Adrenal gland (tissue), 5 donors: ENCODE results near the gene PLD4.

ENCODE experiments used
- POLR2A ChIP-seq, 2 donors: fragments of 450-650 bp; IDR thresholded peaks; one replicate each; pipeline ENCODE4 v1.6.1; 2017; ENCODE audit warnings: antibody characterized with exemption in 2 of 2, mild to moderate bottlenecking in 2 of 2, moderate library complexity in 1 of 2
- TF ChIP-seq, protein P1 (sequence below), 6 experiments: fragments of 450-650 bp in 4 of 6; fragments of 200-600 bp in 2 of 6; sonication (generic) in 1 of 6; IDR thresholded peaks; 1 replicate in 5 of 6; 2 replicates in 1 of 6; pipeline versions ENCODE4 v1.5.1 to v1.8.0; 2016 to 2021; ENCODE audit warnings: antibody characterized with exemption in 6 of 6, mild to moderate bottlenecking in 2 of 6, moderate library complexity in 1 of 6
- donor health status: DM: no; HTN: no; CAD: no.

DNA sequence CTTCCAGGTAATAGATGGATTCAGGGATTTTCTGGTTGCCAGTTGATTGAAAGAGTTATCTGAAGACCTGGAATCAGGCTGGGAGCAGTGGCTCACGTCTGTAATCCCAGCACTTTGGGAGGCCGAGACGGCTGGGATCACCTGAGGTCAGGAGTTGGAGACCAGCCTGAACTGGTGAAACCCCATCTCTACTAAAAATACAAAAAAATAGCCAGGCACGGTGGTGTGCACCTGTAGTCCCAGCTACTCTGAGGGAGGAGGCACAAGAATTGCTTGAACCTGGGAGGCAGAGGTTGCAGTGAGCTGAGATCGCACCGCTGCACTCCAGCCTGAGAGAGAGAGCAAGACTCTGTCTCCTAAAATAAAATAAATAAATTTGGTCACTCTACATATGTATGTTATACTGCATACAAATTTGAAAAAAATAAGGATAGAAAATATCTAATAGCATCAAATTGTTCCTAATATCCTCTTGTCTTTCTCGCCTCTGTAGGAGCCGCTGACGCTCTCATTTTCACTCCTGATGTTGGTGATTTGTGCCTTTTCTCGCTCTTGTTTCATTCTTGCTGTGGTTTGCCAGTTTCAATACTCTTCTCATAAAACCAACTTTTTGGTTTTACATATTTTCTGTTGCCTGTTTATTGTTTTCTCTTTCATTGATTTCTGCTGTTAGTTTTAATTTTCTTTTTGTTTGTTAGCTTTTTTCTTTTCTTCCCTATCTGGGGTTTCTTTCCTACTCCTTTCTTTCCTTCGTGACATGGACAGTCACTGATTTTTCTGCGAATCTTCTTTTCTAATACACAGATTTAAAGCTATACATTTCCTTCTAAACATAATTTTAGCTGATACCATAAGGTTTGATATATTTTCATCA lies 23.8 kb upstream of the PLD4 start:
- TF ChIP-seq POLR2A (IDR thresholded peaks at IDR 0.05) = no peak
- TF ChIP-seq, protein P1, sequence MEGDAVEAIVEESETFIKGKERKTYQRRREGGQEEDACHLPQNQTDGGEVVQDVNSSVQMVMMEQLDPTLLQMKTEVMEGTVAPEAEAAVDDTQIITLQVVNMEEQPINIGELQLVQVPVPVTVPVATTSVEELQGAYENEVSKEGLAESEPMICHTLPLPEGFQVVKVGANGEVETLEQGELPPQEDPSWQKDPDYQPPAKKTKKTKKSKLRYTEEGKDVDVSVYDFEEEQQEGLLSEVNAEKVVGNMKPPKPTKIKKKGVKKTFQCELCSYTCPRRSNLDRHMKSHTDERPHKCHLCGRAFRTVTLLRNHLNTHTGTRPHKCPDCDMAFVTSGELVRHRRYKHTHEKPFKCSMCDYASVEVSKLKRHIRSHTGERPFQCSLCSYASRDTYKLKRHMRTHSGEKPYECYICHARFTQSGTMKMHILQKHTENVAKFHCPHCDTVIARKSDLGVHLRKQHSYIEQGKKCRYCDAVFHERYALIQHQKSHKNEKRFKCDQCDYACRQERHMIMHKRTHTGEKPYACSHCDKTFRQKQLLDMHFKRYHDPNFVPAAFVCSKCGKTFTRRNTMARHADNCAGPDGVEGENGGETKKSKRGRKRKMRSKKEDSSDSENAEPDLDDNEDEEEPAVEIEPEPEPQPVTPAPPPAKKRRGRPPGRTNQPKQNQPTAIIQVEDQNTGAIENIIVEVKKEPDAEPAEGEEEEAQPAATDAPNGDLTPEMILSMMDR (IDR thresholded peaks at IDR 0.05) = no peak
